ENCODE measurements around the gene ANAPC2. TPM values are rescaled to one million over a fixed set of nuclear protein-coding genes. Genes with fewer than 3 reads are reported as not detected.

ANAPC2 gene
- polyA plus RNA-seq, 2 of the 4 experiments (the other 2 are of a cell fraction), result 17.5 to 40.7 TPM

DNA sequence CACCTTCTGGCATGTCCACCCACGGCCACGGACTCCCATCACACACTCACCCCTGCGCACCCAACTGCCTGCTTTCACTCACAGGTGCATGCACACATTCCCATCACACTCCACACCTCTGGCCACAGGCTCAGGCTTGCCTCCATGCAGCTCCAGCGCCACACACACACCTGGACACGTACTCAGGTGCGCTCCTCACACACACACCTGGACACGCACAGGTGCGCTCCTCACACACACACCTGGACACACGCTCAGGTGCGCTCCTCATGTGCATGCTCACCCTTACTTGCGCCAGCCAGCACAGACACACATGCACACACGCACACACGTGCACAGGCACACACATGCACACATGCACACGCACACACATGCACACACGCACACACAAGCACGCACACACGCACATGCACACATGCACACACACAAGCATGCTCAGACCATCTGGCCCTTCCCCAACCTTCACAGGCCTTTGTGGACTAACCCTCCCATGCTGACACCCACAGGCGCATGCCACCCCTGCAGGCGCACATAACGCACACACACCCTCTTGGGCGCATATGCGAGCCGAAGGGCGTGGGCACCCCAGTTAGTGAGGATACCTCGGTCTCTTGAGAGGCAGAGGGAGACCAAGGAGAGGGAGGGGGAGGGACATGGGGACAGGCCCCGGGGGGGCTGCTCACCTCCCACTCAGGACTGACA, 41.1 kb downstream of the ANAPC2 start:
- ChIA-PET POLR2A (no interaction called here), CTCF (interaction anchor here (1.4 kb wide), 1 partner anchor 29 kb away, joined by 5 read pairs; no protein-coding TSS in a partner anchor)
- DNase-seq (ENCODE audit: low read depth in 1 of 2, low spot score in 1 of 2), result no peak
- no peak overlapping the region for H3K4me3 ChIP-seq
- peaks cover 23% of the 10 kb centered on the region; the same call in 1 of the 3 replicates for H3K4me1 ChIP-seq
- ATAC-seq, result no peak
- no peak overlapping the region for H3K27ac ChIP-seq
- FAIRE-seq, result no peak
- TF ChIP-seq ZSCAN20 (CRISPR knock-in tag; IDR thresholded peaks at IDR 0.05) (no peak), POLR2A (IDR thresholded peaks at IDR 0.05; ENCODE audit: low read length) (no peak), GATA3 (IDR thresholded peaks at IDR 0.05; ENCODE audit: borderline replicate concordance) (no peak), RNF2 (IDR thresholded peaks at IDR 0.05; ENCODE audit: borderline replicate concordance, low read depth) (no peak), JUN (IDR thresholded peaks at IDR 0.05) (no peak)
- H3K4me2 ChIP-seq, result no peak overlapping the region
- WGBS (ENCODE audit: missing lambda C conversion rate), result 84% methylated on average over 20 of the region's 26 CpGs
- no peaks in the 10 kb centered on the region for H3K9me3 ChIP-seq

GRCh38 chr9:137146527-137146918, 41.8 kb downstream of the ANAPC2 start:
- no peak for FAIRE-seq
- ChIA-PET CTCF (interaction anchor here (0.7 to 1.4 kb wide), 3 partner anchors 16 to 82 kb away, joined by 3 to 5 read pairs (median 3); no protein-coding TSS in a partner anchor), POLR2A (interaction anchor here (1.5 kb wide), 1 partner anchor 17 kb away, joined by 4 read pairs; no protein-coding TSS in a partner anchor)
- TF ChIP-seq, protein P1, sequence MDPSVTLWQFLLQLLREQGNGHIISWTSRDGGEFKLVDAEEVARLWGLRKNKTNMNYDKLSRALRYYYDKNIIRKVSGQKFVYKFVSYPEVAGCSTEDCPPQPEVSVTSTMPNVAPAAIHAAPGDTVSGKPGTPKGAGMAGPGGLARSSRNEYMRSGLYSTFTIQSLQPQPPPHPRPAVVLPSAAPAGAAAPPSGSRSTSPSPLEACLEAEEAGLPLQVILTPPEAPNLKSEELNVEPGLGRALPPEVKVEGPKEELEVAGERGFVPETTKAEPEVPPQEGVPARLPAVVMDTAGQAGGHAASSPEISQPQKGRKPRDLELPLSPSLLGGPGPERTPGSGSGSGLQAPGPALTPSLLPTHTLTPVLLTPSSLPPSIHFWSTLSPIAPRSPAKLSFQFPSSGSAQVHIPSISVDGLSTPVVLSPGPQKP (IDR thresholded peaks at IDR 0.05; ENCODE audit: low read depth, low read length), result no peak
- TF ChIP-seq NR3C1 (IDR thresholded peaks at IDR 0.05) (no peak), HEYL (CRISPR knock-in tag; IDR thresholded peaks at IDR 0.05) (no peak), POLR2AphosphoS2 (conservative IDR thresholded peaks at IDR 0.05; ENCODE audit: low read length) (no peak), RAD21 (conservative IDR thresholded peaks at IDR 0.05 in 1 of 2, IDR thresholded peaks at IDR 0.05 in 1 of 2) (no peak), REST (IDR thresholded peaks at IDR 0.05) (peak; percentile 57)
- DNase-seq (ENCODE audit: low read depth in 1 of 2, low spot score in 1 of 2), result no peak
- H3K9me3 ChIP-seq, result no peaks in the 10 kb centered on the region
- H3K27ac ChIP-seq, result no peak overlapping the region
- ATAC-seq, result peak; percentile 38 to 52; a peak in 3 of 6 replicates
- H3K4me3 ChIP-seq, result no peak overlapping the region
- peaks cover 17% of the 10 kb centered on the region; the same call in 1 of the 3 replicates for H3K4me1 ChIP-seq
- WGBS (ENCODE audit: missing lambda C conversion rate), result 21% methylated on average over 4 of the region's 9 CpGs
- H3K4me2 ChIP-seq, result no peak overlapping the region

GRCh38 chr9:137145731-137146526, 42.4 kb downstream of the ANAPC2 start:
- FAIRE-seq (no peak), ATAC-seq (peak; percentile 32 to 60), DNase-seq (ENCODE audit: low read depth in 1 of 2, low spot score in 1 of 2) (peak in 1 of 2 experiments; percentile 37)
- Histone ChIP-seq H3K9me3 (no peaks in the 10 kb centered on the region), H3K4me3 (no peak overlapping the region), H3K4me1 (peaks cover 14% of the 10 kb centered on the region; the same call in 1 of the 3 replicates), H3K4me2 (peak overlapping the region; percentile 34; the same call in 2 of the 3 replicates), H3K27ac (no peak overlapping the region)
- ChIA-PET CTCF (interaction anchor here (0.7 to 1.4 kb wide), 3 partner anchors 17 to 82 kb away, joined by 3 to 5 read pairs (median 3); no protein-coding TSS in a partner anchor), POLR2A (interaction anchor here (1.5 kb wide), 1 partner anchor 16 kb away, joined by 4 read pairs; no protein-coding TSS in a partner anchor)
- peak; percentile 32; the same call in 1 of the 2 replicates for TF ChIP-seq REST (IDR thresholded peaks at IDR 0.05)
- TF ChIP-seq HOXB13 (CRISPR knock-in tag; IDR thresholded peaks at IDR 0.05; ENCODE audit: low read depth), result no peak
- peak; percentile 24 for TF ChIP-seq MAFK (IDR thresholded peaks at IDR 0.05; ENCODE audit: partially characterized antibody)
- 0 out of 2 replicates have a peak, but pooled peaks have one; percentile 15 for TF ChIP-seq MAX (IDR thresholded peaks at IDR 0.05)
- 24% methylated on average over 24 of the region's 49 CpGs for WGBS (ENCODE audit: missing lambda C conversion rate)
